WTC11 (cell line): ENCODE measurements around the gene PIK3CB. TPM values are rescaled to one million over a fixed set of nuclear protein-coding genes. Genes with fewer than 3 reads are reported as not detected.

ENCODE experiments used
- ATAC-seq: fragments of 200-7000 bp; cut with Tn5 transposase; 2 replicates; pipeline ENCODE4 v1.10.0; 2021; ENCODE audit warnings: mild to moderate bottlenecking, moderate library complexity
- CTCF ChIA-PET: fragments of 300-600 bp; sonication (Branson Sonifier 250); formaldehyde crosslinking; loops from one replicate; lab custom pipeline; 2021; ENCODE audit warnings: antibody characterized with exemption; lab: Charles Lee
- POLR2A ChIA-PET: fragments of 350-600 bp; sonication (Branson Sonifier 250); formaldehyde crosslinking; loops from one replicate; lab custom pipeline; 2021; ENCODE audit warnings: antibody characterized with exemption; lab: Charles Lee
- DNase-seq: peaks from one replicate; pipeline ENCODE4 v3.0.0; 2021; ENCODE audit warnings: low spot score
- H3K27ac Mint-ChIP-seq: 2 replicates; pipeline ENCODE4 v1.8.0; 2021; ENCODE audit warnings: mixed read lengths
- H3K27me3 Mint-ChIP-seq: 2 replicates; pipeline ENCODE4 v1.8.0; 2021; ENCODE audit warnings: low read depth, mild to moderate bottlenecking, moderate library complexity, mixed read lengths
- H3K36me3 Mint-ChIP-seq: 2 replicates; pipeline ENCODE4 v1.8.0; 2021; ENCODE audit warnings: mixed read lengths
- H3K4me1 Mint-ChIP-seq: 2 replicates; pipeline ENCODE4 v1.8.0; 2022; ENCODE audit warnings: mixed read lengths
- H3K4me3 Mint-ChIP-seq: 2 replicates; pipeline ENCODE4 v1.8.0; 2021; ENCODE audit warnings: mild to moderate bottlenecking, moderate library complexity, mixed read lengths
- H3K9me3 Mint-ChIP-seq: 2 replicates; pipeline ENCODE4 v1.8.0; 2021; ENCODE audit warnings: mixed read lengths
- AFF4 ChIP-seq: sonication (generic); formaldehyde crosslinking; IDR thresholded peaks from 2 replicates; pipeline ENCODE4 v1.8.1; 2023; ENCODE audit warnings: mild to moderate bottlenecking, missing genetic modification reagents, borderline replicate concordance
- CBFB ChIP-seq: sonication (generic); formaldehyde crosslinking; IDR thresholded peaks from 2 replicates; pipeline ENCODE4 v1.8.1; 2022; ENCODE audit warnings: mild to moderate bottlenecking, low read depth, missing genetic modification reagents
- E2F1 ChIP-seq: sonication (generic); formaldehyde crosslinking; IDR thresholded peaks from 2 replicates; pipeline ENCODE4 v1.8.0; 2022; ENCODE audit warnings: mild to moderate bottlenecking, missing genetic modification reagents
- ELF4 ChIP-seq: sonication (generic); formaldehyde crosslinking; IDR thresholded peaks from 2 replicates; pipeline ENCODE4 v1.8.1; 2022; ENCODE audit warnings: low read depth, mild to moderate bottlenecking, moderate library complexity, missing genetic modification reagents
- FOXJ3 ChIP-seq: sonication (generic); formaldehyde crosslinking; IDR thresholded peaks from 2 replicates; pipeline ENCODE4 v1.9.0; 2021; ENCODE audit warnings: missing genetic modification reagents, mild to moderate bottlenecking, borderline replicate concordance
- FOXK1 ChIP-seq: sonication (generic); formaldehyde crosslinking; IDR thresholded peaks from 2 replicates; pipeline ENCODE4 v1.8.0; 2022; ENCODE audit warnings: mild to moderate bottlenecking, moderate library complexity, missing genetic modification reagents
- HMGA2 ChIP-seq: fragments of 250-450 bp; sonication (Bioruptor Pico); IDR thresholded peaks from 2 replicates; pipeline ENCODE4 v1.4.0; 2021; ENCODE audit warnings: mild to moderate bottlenecking, moderate library complexity
- IRF1 ChIP-seq: sonication (generic); formaldehyde crosslinking; IDR thresholded peaks from 2 replicates; pipeline ENCODE4 v1.8.0; 2023; ENCODE audit warnings: missing genetic modification reagents
- JUN ChIP-seq: sonication (generic); formaldehyde crosslinking; IDR thresholded peaks from 2 replicates; pipeline ENCODE4 v1.8.0; 2023; ENCODE audit warnings: mild to moderate bottlenecking, missing genetic modification reagents
- KAT7 ChIP-seq: sonication (generic); formaldehyde crosslinking; IDR thresholded peaks from 2 replicates; pipeline ENCODE4 v1.8.1; 2023; ENCODE audit warnings: missing genetic modification reagents, mild to moderate bottlenecking, borderline replicate concordance
- NFYB ChIP-seq: sonication (generic); formaldehyde crosslinking; conservative IDR thresholded peaks from 2 replicates; pipeline ENCODE4 v1.8.0; 2022; ENCODE audit warnings: low read depth, missing genetic modification reagents
- ZBTB21 ChIP-seq: sonication (generic); formaldehyde crosslinking; IDR thresholded peaks from 2 replicates; pipeline ENCODE4 v1.8.1; 2023; ENCODE audit warnings: mild to moderate bottlenecking, missing genetic modification reagents, borderline replicate concordance
- ZNF317 ChIP-seq: sonication (generic); formaldehyde crosslinking; IDR thresholded peaks from 2 replicates; pipeline ENCODE4 v1.8.1; 2023; ENCODE audit warnings: low read depth, mild to moderate bottlenecking, moderate library complexity, missing genetic modification reagents, borderline replicate concordance
- ZNF423 ChIP-seq: fragments of 250-450 bp; sonication (Bioruptor Pico); IDR thresholded peaks from 2 replicates; pipeline ENCODE4 v2.1.2; 2022; ENCODE audit warnings: mild to moderate bottlenecking, moderate library complexity
- ZNF671 ChIP-seq: fragments of 250-450 bp; sonication (Bioruptor Pico); IDR thresholded peaks from 2 replicates; pipeline ENCODE4 v1.8.0; 2021; ENCODE audit warnings: mild to moderate bottlenecking
- ZSCAN18 ChIP-seq: fragments of 250-450 bp; sonication (Bioruptor Pico); IDR thresholded peaks from 2 replicates; pipeline ENCODE4 v2.1.2; 2022; ENCODE audit warnings: mild to moderate bottlenecking, moderate library complexity
- total RNA-seq: library from RNA; stranded (reverse); gene quantifications from 3 replicates; pipeline ENCODE4 v1.2.3, GENCODE V29; 2021

Gene PIK3CB
- total RNA-seq, 1 experiment from 2014 or later, result 36.0 TPM

GRCh38 chr3:138767498-138768104 is 67.1 kb downstream of the PIK3CB start:
- CTCF ChIA-PET, result interaction anchor here (0.8 to 1.9 kb wide), 3 partner anchors 9 to 156 kb away, joined by 5 to 10 read pairs (median 7); no protein-coding TSS in a partner anchor
- ATAC-seq (no peak), DNase-seq (no peak)
- Mint-ChIP-seq H3K36me3 (peaks cover 30% of the 10 kb centered on the region), H3K9me3 (peaks cover 25% of the 10 kb centered on the region), H3K27ac (no peak overlapping the region), H3K27me3 (no peaks in the 10 kb centered on the region), H3K4me3 (no peak overlapping the region), H3K4me1 (no peaks in the 10 kb centered on the region)
- POLR2A ChIA-PET, result interaction anchor here (0.6 kb wide), 1 partner anchor 8 kb away, joined by 3 read pairs; no protein-coding TSS in a partner anchor
- TF ChIP-seq FOXJ3 (CRISPR knock-in tag) (no peak), AFF4 (CRISPR knock-in tag) (no peak), IRF1 (CRISPR knock-in tag) (no peak), NFYB (CRISPR knock-in tag) (no peak), ZBTB21 (CRISPR knock-in tag) (no peak), E2F1 (CRISPR knock-in tag) (no peak), ZNF317 (no peak), FOXK1 (CRISPR knock-in tag) (no peak)

- TF ChIP-seq ELF4 (CRISPR knock-in tag) (no peak), KAT7 (CRISPR knock-in tag) (no peak), ZNF671 (CRISPR knock-in tag) (no peak), HMGA2 (no peak), CBFB (CRISPR knock-in tag) (no peak), JUN (CRISPR knock-in tag) (no peak), ZSCAN18 (no peak), ZNF423 (CRISPR knock-in tag) (no peak), FOXK1 (CRISPR knock-in tag) (no peak)
- no peak for ATAC-seq
- ChIA-PET CTCF (interaction anchor here (1.9 to 2.1 kb wide), 2 partner anchors 154 to 163 kb away, joined by 5 to 8 read pairs; no protein-coding TSS in a partner anchor), POLR2A (no interaction called here)
- no peak for DNase-seq
- H3K9me3 Mint-ChIP-seq, result no peaks in the 10 kb centered on the region
- no peaks in the 10 kb centered on the region for H3K27me3 Mint-ChIP-seq
- no peak overlapping the region for H3K27ac Mint-ChIP-seq
- H3K36me3 Mint-ChIP-seq, result peaks cover 3% of the 10 kb centered on the region; the same call in 1 of the 2 replicates
- peaks cover 4% of the 10 kb centered on the region for H3K4me1 Mint-ChIP-seq
- H3K4me3 Mint-ChIP-seq, result no peak overlapping the region
Observed at GRCh38 chr3:138761002-138761401, 73.7 kb downstream of the PIK3CB start.
